K562 (cell line): ENCODE results near the gene XYLB.

Experiments used
- EWSR1 ChIP-seq: fragments of 450-650 bp; IDR thresholded peaks from 2 replicates; pipeline ENCODE4 v1.6.1; 2018; ENCODE audit warnings: borderline replicate concordance, mild to moderate bottlenecking, low read depth, moderate library complexity; ENCODE audit not compliant: partially characterized antibody
- EZH2 ChIP-seq: IDR thresholded peaks from 2 replicates; pipeline ENCODE4 v1.6.1; 2012; ENCODE audit warnings: low read depth, mild to moderate bottlenecking, inconsistent platforms, low read length, borderline replicate concordance
- GTF2F1 ChIP-seq: IDR thresholded peaks from 2 replicates; pipeline ENCODE4 v1.6.1; 2011; ENCODE audit warnings: low read depth, low read length, improper control_type of control experiment
- MAZ ChIP-seq, 2 experiments: fragments of 450-650 bp in 1 of 2; sonication (generic) in 1 of 2; formaldehyde crosslinking; IDR thresholded peaks in 1 of 2; conservative IDR thresholded peaks in 1 of 2; 2 replicates each; pipeline versions ENCODE4 v1.4.0 to v1.5.0; 2020; ENCODE audit warnings: mild to moderate bottlenecking in 1 of 2, missing genetic modification reagents in 1 of 2
- NR4A1 ChIP-seq, 2 experiments: fragments of 250-450 bp in 1 of 2; fragments of 450-650 bp in 1 of 2; sonication (Bioruptor Pico) in 1 of 2; IDR thresholded peaks; 2 replicates each; pipeline versions ENCODE4 v1.4.0 to v1.6.1; 2016 to 2020; ENCODE audit warnings: mild to moderate bottlenecking in 2 of 2, missing compliant biosample characterization in 1 of 2, missing genetic modification characterization in 1 of 2, moderate library complexity in 1 of 2
- POLR2AphosphoS5 ChIP-seq: IDR thresholded peaks from 2 replicates; pipeline ENCODE4 v1.6.1; 2011; ENCODE audit warnings: mild to moderate bottlenecking, low read depth, low read length, moderate library complexity; ENCODE audit not compliant: control insufficient read depth, insufficient read depth
- ZNF274 ChIP-seq: IDR thresholded peaks from 2 replicates; pipeline ENCODE4 v1.6.1; 2011; ENCODE audit warnings: low read depth, mild to moderate bottlenecking, low read length, moderate library complexity, borderline replicate concordance
- ZNF398 ChIP-seq: fragments of 250-450 bp; sonication (Bioruptor Pico); IDR thresholded peaks from 2 replicates; pipeline ENCODE4 v1.8.0; 2021; ENCODE audit warnings: moderate library complexity, mild to moderate bottlenecking, inconsistent platforms
- TF ChIP-seq, protein P1 (sequence below), 2 experiments: fragments of 450-650 bp in 1 of 2; sonication (generic) in 1 of 2; formaldehyde crosslinking; conservative IDR thresholded peaks; 2 replicates each; pipeline versions ENCODE4 v1.4.0 to v1.8.1; 2020 to 2022; ENCODE audit warnings: mild to moderate bottlenecking in 1 of 2, missing genetic modification reagents in 1 of 2
- TF ChIP-seq, protein P2 (sequence below): sonication (generic); formaldehyde crosslinking; IDR thresholded peaks from 2 replicates; pipeline ENCODE4 v1.8.0; 2022; ENCODE audit warnings: missing genetic modification reagents, mild to moderate bottlenecking, borderline replicate concordance
- TF ChIP-seq, protein P3 (sequence below), 3 experiments: IDR thresholded peaks in 2 of 3; conservative IDR thresholded peaks in 1 of 3; 2 replicates each; pipeline ENCODE4 v1.5.1; 2011 to 2012; ENCODE audit warnings: low read length in 3 of 3, mild to moderate bottlenecking in 3 of 3, control low read depth in 2 of 3, improper control_type of control experiment in 1 of 3, inconsistent platforms in 1 of 3, low read depth in 1 of 3, mixed read lengths in 1 of 3, moderate library complexity in 1 of 3; ENCODE audit not compliant: insufficient read depth in 2 of 3
- TF ChIP-seq, protein P4 (sequence below), 2 experiments: fragments of 450-650 bp; formaldehyde crosslinking in 1 of 2; IDR thresholded peaks; 2 replicates each; pipeline versions ENCODE4 v1.4.0 to v1.6.1; 2014 to 2020; ENCODE audit warnings: mild to moderate bottlenecking in 2 of 2, borderline replicate concordance in 1 of 2, low read depth in 1 of 2

DNA sequence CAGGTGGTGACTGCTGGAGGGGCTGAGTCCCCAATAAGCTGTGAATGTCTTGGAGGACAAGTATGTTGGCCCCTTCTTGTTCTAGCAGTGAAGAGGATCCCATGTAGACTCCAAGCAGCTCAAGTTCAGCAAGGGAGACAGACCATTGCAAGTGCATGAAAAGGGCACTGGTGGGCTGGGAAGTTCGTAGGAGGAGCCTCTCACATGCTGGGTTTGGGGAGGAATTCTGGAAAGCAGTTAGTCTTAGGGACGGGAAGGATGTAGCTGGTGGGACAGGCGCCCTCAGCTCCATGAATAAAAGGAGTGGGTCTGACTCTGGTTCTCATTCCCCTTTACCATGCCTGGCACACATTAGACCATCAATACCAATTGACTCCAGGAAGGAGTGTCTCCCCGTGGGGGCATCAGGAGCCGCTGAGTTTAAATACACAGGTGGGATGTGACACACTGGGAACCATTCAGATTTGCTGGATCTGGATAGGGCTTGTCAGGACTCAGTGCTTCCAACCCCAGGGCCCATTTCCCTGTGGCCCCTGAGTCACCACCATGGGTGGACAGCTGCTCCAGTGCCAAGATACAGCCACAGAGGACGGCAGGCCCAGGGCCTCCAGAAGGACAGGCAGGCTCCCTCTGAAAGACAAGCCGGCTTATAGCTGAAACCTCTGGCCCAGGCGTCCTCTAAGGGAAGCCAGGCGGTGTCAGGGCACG lies 552 bp upstream of the XYLB start:
- TF ChIP-seq NR4A1 (CRISPR knock-in tag; IDR thresholded peaks at IDR 0.05) = no peak
- no peak for TF ChIP-seq NR4A1 (tag; IDR thresholded peaks at IDR 0.05)
- TF ChIP-seq, protein P1, sequence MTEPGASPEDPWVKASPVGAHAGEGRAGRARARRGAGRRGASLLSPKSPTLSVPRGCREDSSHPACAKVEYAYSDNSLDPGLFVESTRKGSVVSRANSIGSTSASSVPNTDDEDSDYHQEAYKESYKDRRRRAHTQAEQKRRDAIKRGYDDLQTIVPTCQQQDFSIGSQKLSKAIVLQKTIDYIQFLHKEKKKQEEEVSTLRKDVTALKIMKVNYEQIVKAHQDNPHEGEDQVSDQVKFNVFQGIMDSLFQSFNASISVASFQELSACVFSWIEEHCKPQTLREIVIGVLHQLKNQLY (CRISPR knock-in tag; conservative IDR thresholded peaks at IDR 0.05) = no peak
- no peak for TF ChIP-seq GTF2F1
- no peak for TF ChIP-seq EZH2
- TF ChIP-seq EWSR1 = no peak
- TF ChIP-seq MAZ (CRISPR knock-in tag; conservative IDR thresholded peaks at IDR 0.05 in 1 of 2, IDR thresholded peaks at IDR 0.05 in 1 of 2) = no peak
- TF ChIP-seq, protein P2, sequence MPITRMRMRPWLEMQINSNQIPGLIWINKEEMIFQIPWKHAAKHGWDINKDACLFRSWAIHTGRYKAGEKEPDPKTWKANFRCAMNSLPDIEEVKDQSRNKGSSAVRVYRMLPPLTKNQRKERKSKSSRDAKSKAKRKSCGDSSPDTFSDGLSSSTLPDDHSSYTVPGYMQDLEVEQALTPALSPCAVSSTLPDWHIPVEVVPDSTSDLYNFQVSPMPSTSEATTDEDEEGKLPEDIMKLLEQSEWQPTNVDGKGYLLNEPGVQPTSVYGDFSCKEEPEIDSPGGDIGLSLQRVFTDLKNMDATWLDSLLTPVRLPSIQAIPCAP (CRISPR knock-in tag) = no peak
- no peak for TF ChIP-seq ZNF398 (CRISPR knock-in tag)
- TF ChIP-seq POLR2AphosphoS5 = no peak
- TF ChIP-seq, protein P3, sequence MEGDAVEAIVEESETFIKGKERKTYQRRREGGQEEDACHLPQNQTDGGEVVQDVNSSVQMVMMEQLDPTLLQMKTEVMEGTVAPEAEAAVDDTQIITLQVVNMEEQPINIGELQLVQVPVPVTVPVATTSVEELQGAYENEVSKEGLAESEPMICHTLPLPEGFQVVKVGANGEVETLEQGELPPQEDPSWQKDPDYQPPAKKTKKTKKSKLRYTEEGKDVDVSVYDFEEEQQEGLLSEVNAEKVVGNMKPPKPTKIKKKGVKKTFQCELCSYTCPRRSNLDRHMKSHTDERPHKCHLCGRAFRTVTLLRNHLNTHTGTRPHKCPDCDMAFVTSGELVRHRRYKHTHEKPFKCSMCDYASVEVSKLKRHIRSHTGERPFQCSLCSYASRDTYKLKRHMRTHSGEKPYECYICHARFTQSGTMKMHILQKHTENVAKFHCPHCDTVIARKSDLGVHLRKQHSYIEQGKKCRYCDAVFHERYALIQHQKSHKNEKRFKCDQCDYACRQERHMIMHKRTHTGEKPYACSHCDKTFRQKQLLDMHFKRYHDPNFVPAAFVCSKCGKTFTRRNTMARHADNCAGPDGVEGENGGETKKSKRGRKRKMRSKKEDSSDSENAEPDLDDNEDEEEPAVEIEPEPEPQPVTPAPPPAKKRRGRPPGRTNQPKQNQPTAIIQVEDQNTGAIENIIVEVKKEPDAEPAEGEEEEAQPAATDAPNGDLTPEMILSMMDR (IDR thresholded peaks at IDR 0.05 in 2 of 3, conservative IDR thresholded peaks at IDR 0.05 in 1 of 3; ENCODE audit: insufficient read depth in 2 of 3, low read depth in 1 of 3, low read length in 3 of 3) = no peak
- TF ChIP-seq, protein P4, sequence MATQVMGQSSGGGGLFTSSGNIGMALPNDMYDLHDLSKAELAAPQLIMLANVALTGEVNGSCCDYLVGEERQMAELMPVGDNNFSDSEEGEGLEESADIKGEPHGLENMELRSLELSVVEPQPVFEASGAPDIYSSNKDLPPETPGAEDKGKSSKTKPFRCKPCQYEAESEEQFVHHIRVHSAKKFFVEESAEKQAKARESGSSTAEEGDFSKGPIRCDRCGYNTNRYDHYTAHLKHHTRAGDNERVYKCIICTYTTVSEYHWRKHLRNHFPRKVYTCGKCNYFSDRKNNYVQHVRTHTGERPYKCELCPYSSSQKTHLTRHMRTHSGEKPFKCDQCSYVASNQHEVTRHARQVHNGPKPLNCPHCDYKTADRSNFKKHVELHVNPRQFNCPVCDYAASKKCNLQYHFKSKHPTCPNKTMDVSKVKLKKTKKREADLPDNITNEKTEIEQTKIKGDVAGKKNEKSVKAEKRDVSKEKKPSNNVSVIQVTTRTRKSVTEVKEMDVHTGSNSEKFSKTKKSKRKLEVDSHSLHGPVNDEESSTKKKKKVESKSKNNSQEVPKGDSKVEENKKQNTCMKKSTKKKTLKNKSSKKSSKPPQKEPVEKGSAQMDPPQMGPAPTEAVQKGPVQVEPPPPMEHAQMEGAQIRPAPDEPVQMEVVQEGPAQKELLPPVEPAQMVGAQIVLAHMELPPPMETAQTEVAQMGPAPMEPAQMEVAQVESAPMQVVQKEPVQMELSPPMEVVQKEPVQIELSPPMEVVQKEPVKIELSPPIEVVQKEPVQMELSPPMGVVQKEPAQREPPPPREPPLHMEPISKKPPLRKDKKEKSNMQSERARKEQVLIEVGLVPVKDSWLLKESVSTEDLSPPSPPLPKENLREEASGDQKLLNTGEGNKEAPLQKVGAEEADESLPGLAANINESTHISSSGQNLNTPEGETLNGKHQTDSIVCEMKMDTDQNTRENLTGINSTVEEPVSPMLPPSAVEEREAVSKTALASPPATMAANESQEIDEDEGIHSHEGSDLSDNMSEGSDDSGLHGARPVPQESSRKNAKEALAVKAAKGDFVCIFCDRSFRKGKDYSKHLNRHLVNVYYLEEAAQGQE (IDR thresholded peaks at IDR 0.05; ENCODE audit: borderline replicate concordance) = no peak
- TF ChIP-seq, protein P4 (CRISPR knock-in tag; IDR thresholded peaks at IDR 0.05; ENCODE audit: low read depth) = no peak
- no peak for TF ChIP-seq ZNF274
